Testis (tissue), 2 donors: ENCODE data around the gene SATB2.

Experiments used
- CTCF ChIP-seq, 3 experiments: fragments of 450-650 bp in 2 of 3; fragments of 200-600 bp in 1 of 3; sonication (generic) in 1 of 3; IDR thresholded peaks; one replicate each; pipeline ENCODE4 v1.5.1; 2016 to 2019; ENCODE audit warnings: antibody characterized with exemption in 3 of 3, mild to moderate bottlenecking in 2 of 3, moderate library complexity in 1 of 3
- POLR2A ChIP-seq: fragments of 450-650 bp; IDR thresholded peaks from one replicate; pipeline ENCODE4 v1.6.1; 2017; ENCODE audit warnings: antibody characterized with exemption, mild to moderate bottlenecking, moderate library complexity

- TF ChIP-seq POLR2A (no peak), CTCF (IDR thresholded peaks at IDR 0.05) (no peak)
Observed at GRCh38 chr2:199442173-199442572, 15.6 kb downstream of the SATB2 start.
